ENCODE measurements around the gene TST. TPM values are rescaled to one million over a fixed set of nuclear protein-coding genes. Genes with fewer than 3 reads are reported as not detected.

Gene TST
- total and polyA plus RNA-seq, 9 of the 15 experiments (the other 6 are each of a cell fraction or from before 2014, with no cell fraction given), result 1.4 to 26.9 (median 12.4) TPM

DNA sequence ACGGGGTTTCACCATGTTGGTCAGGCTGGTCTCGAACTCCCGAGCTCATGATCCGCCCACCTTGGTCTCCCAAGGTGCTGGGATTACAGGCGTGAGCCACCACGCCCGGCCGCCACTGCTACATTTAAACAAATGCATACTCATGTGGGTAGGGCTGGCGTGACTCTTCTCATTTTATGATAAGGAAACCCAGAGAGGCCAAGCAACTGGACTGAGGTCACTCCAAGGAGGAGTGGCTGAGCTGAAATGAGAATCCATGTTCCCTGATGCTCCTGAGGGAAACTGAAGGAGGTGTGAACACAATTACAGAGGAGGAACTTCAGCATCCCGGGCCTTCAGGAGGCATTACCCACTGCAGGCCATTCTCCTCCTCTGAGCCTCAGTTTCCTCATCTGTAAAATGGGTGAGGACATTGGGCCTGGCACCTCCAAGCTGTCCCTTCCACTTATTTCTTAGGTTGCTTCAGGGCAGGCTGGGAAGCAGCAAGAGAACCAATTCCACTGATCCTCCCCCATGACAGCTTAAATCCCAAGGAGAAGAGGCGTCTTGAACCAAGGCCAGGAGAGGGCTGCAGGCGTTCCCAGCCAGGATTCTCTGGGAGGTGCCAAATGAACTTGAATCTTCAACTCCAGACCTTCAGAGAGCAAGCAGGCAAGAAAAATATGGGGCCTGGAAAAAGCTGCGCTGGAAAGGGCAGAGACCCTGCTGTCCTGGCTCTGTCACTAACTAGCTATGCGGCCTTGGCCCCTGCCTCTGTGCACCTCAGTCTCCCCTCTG, 2.9 kb downstream of the TST start (continued):
- TF ChIP-seq, protein P1, sequence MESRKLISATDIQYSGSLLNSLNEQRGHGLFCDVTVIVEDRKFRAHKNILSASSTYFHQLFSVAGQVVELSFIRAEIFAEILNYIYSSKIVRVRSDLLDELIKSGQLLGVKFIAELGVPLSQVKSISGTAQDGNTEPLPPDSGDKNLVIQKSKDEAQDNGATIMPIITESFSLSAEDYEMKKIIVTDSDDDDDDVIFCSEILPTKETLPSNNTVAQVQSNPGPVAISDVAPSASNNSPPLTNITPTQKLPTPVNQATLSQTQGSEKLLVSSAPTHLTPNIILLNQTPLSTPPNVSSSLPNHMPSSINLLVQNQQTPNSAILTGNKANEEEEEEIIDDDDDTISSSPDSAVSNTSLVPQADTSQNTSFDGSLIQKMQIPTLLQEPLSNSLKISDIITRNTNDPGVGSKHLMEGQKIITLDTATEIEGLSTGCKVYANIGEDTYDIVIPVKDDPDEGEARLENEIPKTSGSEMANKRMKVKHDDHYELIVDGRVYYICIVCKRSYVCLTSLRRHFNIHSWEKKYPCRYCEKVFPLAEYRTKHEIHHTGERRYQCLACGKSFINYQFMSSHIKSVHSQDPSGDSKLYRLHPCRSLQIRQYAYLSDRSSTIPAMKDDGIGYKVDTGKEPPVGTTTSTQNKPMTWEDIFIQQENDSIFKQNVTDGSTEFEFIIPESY (CRISPR knock-in tag; IDR thresholded peaks at IDR 0.05), result 0 out of 2 replicates have a peak, but pooled peaks have one; percentile 35
- peak; percentile 28; the same call in 1 of the 2 replicates for TF ChIP-seq CXXC5 (CRISPR knock-in tag; IDR thresholded peaks at IDR 0.05)
- 0 out of 2 replicates have a peak, but pooled peaks have one; percentile 23 for TF ChIP-seq MYNN (IDR thresholded peaks at IDR 0.05)
- TF ChIP-seq MYNN (CRISPR knock-in tag; IDR thresholded peaks at IDR 0.05), result no peak
- TF ChIP-seq RCOR1 (IDR thresholded peaks at IDR 0.05; ENCODE audit: borderline replicate concordance in 1 of 2, low read depth in 2 of 2, low read length in 2 of 2), result peak; percentile 63 to 72; a peak in 3 of 4 replicates
- TF ChIP-seq DPF2 (IDR thresholded peaks at IDR 0.05), result 0 out of 2 replicates have a peak, but pooled peaks have one; percentile 30
- TF ChIP-seq ZNF121 (CRISPR knock-in tag; conservative IDR thresholded peaks at IDR 0.05), result 0 out of 2 replicates have a peak, but pooled peaks have one; percentile 4
- TF ChIP-seq POLR3A (IDR thresholded peaks at IDR 0.05; ENCODE audit: borderline replicate concordance, extremely low read depth, insufficient read depth, insufficient read length), result peak; percentile 57
- no peak for TF ChIP-seq MIER1 (IDR thresholded peaks at IDR 0.05; ENCODE audit: low read depth)
- peak; percentile 95 for TF ChIP-seq BCOR (IDR thresholded peaks at IDR 0.05)
- TF ChIP-seq ARID1B (IDR thresholded peaks at IDR 0.05), result peak; percentile 12; the same call in 1 of the 2 replicates
- TF ChIP-seq ETV1 (tag; conservative IDR thresholded peaks at IDR 0.05; ENCODE audit: low read depth), result no peak
- no peak for TF ChIP-seq CEBPB (tag; IDR thresholded peaks at IDR 0.05)
- peak; percentile 23 for TF ChIP-seq MAFG (tag; conservative IDR thresholded peaks at IDR 0.05)
- TF ChIP-seq, protein P2, sequence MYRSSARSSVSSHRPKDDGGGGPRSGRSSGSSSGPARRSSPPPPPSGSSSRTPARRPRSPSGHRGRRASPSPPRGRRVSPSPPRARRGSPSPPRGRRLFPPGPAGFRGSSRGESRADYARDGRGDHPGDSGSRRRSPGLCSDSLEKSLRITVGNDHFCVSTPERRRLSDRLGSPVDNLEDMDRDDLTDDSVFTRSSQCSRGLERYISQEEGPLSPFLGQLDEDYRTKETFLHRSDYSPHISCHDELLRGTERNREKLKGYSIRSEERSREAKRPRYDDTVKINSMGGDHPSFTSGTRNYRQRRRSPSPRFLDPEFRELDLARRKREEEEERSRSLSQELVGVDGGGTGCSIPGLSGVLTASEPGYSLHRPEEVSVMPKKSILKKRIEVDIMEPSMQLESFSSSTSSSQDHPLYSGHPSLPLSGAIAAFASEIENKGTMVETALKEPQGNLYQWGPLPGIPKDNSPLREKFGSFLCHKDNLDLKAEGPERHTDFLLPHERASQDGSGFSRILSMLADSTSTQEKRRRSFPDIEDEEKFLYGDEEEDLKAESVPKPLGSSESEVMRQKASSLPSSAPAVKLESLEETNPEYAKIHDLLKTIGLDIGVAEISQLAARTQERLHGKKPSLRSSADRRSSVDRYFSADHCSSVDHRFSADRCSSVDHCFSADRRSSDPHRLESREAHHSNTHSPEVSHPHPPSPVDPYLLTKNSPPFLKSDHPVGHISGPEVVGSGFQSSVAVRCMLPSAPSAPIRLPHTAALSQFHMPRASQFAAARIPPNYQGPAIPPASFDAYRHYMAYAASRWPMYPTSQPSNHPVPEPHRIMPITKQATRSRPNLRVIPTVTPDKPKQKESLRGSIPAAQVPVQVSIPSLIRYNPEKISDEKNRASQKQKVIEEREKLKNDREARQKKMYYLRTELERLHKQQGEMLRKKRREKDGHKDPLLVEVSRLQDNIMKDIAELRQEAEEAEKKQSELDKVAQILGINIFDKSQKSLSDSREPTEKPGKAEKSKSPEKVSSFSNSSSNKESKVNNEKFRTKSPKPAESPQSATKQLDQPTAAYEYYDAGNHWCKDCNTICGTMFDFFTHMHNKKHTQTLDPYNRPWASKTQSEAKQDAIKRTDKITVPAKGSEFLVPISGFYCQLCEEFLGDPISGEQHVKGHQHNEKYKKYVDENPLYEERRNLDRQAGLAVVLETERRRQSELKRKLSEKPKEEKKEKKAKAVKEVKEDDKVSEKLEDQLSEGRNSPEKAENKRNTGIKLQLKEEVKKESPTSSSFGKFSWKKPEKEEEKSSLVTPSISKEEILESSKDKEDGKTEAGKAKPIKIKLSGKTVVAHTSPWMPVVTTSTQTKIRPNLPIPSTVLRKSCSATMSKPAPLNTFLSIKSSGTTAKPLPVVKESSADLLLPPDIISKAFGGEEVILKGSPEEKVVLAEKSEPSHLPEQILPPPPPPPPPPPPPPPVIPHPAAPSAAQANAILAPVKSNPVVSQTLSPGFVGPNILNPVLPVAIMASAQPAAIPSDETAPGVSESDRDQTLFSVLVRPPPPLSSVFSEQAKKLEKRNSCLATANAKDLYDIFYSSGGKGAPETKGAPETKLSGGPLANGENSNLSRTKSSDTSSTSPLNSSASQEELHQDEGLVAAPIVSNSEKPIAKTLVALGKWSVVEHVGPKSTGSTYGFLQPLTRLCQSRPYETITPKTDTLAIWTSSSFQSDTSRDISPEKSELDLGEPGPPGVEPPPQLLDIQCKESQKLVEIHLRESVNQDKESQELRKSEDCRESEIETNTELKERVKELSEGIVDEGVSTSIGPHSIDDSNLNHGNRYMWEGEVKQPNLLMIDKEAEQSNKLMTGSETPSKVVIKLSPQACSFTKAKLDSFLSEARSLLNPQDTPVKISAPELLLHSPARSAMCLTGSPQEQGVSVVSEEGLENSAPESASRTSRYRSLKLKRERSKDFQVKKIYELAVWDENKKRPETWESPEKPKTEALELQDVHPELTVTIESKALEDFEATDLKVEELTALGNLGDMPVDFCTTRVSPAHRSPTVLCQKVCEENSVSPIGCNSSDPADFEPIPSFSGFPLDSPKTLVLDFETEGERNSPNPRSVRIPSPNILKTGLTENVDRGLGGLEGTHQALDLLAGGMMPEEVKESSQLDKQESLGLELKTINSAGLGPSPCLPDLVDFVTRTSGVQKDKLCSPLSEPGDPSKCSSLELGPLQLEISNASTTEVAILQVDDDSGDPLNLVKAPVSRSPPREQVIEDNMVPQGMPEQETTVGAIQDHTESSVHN (IDR thresholded peaks at IDR 0.05; ENCODE audit: borderline replicate concordance in 1 of 2, low read depth in 1 of 2), result no peak
- peak; percentile 71 for TF ChIP-seq EGR1 (conservative IDR thresholded peaks at IDR 0.05)
- no peak for TF ChIP-seq TRIM24 (IDR thresholded peaks at IDR 0.05)
- TF ChIP-seq NCOA1 (IDR thresholded peaks at IDR 0.05; ENCODE audit: low read depth), result no peak
- TF ChIP-seq KDM1A (IDR thresholded peaks at IDR 0.05), result peak; percentile 60 to 87; a peak in 3 of 4 replicates
- no peak for TF ChIP-seq KLF10 (CRISPR knock-in tag; IDR thresholded peaks at IDR 0.05)

Measured in K562 (cell line).